Hepatocyte (in vitro differentiated cells): ENCODE results near the gene AKAP13. TPM values are rescaled to one million over a fixed set of nuclear protein-coding genes. Genes with fewer than 3 reads are reported as not detected.

Experiments used
- DNase-seq: peaks from one replicate; pipeline ENCODE4 v3.0.0-alpha.2; 2016; ENCODE audit warnings: low spot score
- H2AFZ ChIP-seq: fragments of 200-600 bp; sonication (generic); 2 replicates; pipeline ENCODE4 v1.6.0; 2016; ENCODE audit warnings: antibody characterized with exemption, mild to moderate bottlenecking
- H3K27ac ChIP-seq: fragments of 200-600 bp; sonication (generic); 2 replicates; pipeline ENCODE4 v1.5.1; 2016; ENCODE audit warnings: mild to moderate bottlenecking
- H3K27me3 ChIP-seq: fragments of 200-600 bp; sonication (generic); 2 replicates; pipeline ENCODE4 v1.6.1; 2016
- H3K36me3 ChIP-seq: fragments of 200-600 bp; sonication (generic); replicated peaks from 2 replicates; pipeline ENCODE4 v1.5.1; 2016; ENCODE audit warnings: low read depth; ENCODE audit not compliant: insufficient read depth
- H3K4me1 ChIP-seq: fragments of 200-600 bp; sonication (generic); 2 replicates; pipeline ENCODE4 v1.5.1; 2016; ENCODE audit warnings: mild to moderate bottlenecking, moderate library complexity; ENCODE audit not compliant: insufficient read depth
- H3K4me2 ChIP-seq: fragments of 200-600 bp; sonication (generic); 2 replicates; pipeline ENCODE4 v1.6.0; 2016
- H3K4me3 ChIP-seq: fragments of 200-600 bp; sonication (generic); 2 replicates; pipeline ENCODE4 v1.5.1; 2016; ENCODE audit warnings: mild to moderate bottlenecking
- H3K79me2 ChIP-seq: fragments of 200-600 bp; sonication (generic); 2 replicates; pipeline ENCODE4 v1.6.0; 2017; ENCODE audit warnings: mild to moderate bottlenecking
- H3K9me2 ChIP-seq: fragments of 200-600 bp; sonication (generic); replicated peaks from 2 replicates; pipeline ENCODE4 v1.6.0; 2017; ENCODE audit warnings: mild to moderate bottlenecking; ENCODE audit not compliant: insufficient read depth
- H3K9me3 ChIP-seq: fragments of 200-600 bp; sonication (generic); 2 replicates; pipeline ENCODE4 v1.5.1; 2016; ENCODE audit warnings: low read depth, mild to moderate bottlenecking
- H4K20me1 ChIP-seq: fragments of 200-600 bp; sonication (generic); 2 replicates; pipeline ENCODE4 v1.6.0; 2016; ENCODE audit warnings: mild to moderate bottlenecking; ENCODE audit not compliant: insufficient read depth, poor library complexity, severe bottlenecking
- EZH2 ChIP-seq: fragments of 200-600 bp; sonication (generic); IDR thresholded peaks from 2 replicates; pipeline ENCODE4 v1.6.1; 2016; ENCODE audit warnings: antibody characterized with exemption, mild to moderate bottlenecking, borderline replicate concordance
- EZH2phosphoT487 ChIP-seq: fragments of 200-600 bp; sonication (generic); IDR thresholded peaks from one replicate; pipeline ENCODE4 v1.6.1; 2018; ENCODE audit warnings: antibody characterized with exemption, mild to moderate bottlenecking, low read depth, moderate library complexity; ENCODE audit not compliant: unreplicated experiment, severe bottlenecking
- WGBS: methylation state at CpG from one replicate; pipeline ENCODE4 v1.1.6; 2016; ENCODE audit warnings: low lambda C conversion rate; ENCODE audit errors: missing lambda C conversion rate; 5-methylcytosine and 5-hydroxymethylcytosine counted together
- polyA plus RNA-seq: library from polyadenylated mRNA; unstranded; fragments of >200 nt; fragmentation: Nextera tagmentation; extraction: Ambion mirVana; gene quantifications from 2 replicates; pipeline ENCODE4 v1.2.1, GENCODE V29; 2016
- total RNA-seq: library from RNA; depleted of rRNA; stranded (reverse); fragments of >200 nt; gene quantifications from 2 replicates; pipeline ENCODE4 v1.2.3, GENCODE V29; 2014
- TF ChIP-seq, protein P1 (sequence below): fragments of 200-600 bp; sonication (generic); IDR thresholded peaks from 2 replicates; pipeline ENCODE4 v1.5.1; 2016; ENCODE audit warnings: antibody characterized with exemption, mild to moderate bottlenecking; ENCODE audit not compliant: poor library complexity

The AKAP13 gene
- total and polyA plus RNA-seq, 2 experiments from 2014 or later, result 55.6 to 80.9 TPM

DNA sequence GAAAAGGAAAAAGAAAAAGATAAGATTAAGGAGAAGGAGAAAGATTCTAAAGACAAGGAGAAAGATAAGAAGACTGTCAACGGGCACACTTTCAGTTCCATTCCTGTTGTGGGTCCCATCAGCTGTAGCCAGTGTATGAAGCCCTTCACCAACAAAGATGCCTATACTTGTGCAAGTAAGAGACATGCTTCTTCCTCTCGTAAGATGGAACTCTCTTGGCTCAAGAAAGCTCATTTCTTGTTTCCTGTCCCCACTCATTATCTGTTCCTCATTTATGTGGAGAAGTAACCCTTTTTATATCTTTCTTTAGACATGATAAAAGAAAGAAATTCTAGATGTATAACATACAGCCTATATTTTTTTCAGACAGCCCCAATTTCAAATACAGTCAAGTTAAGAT lies 312.9 kb downstream of the AKAP13 start:
- peaks cover 3% of the 10 kb centered on the region for H3K79me2 ChIP-seq
- no peak overlapping the region for H2AFZ ChIP-seq
- H4K20me1 ChIP-seq, result no peaks in the 10 kb centered on the region
- TF ChIP-seq EZH2, result no peak
- no peak for TF ChIP-seq EZH2phosphoT487
- TF ChIP-seq, protein P1, sequence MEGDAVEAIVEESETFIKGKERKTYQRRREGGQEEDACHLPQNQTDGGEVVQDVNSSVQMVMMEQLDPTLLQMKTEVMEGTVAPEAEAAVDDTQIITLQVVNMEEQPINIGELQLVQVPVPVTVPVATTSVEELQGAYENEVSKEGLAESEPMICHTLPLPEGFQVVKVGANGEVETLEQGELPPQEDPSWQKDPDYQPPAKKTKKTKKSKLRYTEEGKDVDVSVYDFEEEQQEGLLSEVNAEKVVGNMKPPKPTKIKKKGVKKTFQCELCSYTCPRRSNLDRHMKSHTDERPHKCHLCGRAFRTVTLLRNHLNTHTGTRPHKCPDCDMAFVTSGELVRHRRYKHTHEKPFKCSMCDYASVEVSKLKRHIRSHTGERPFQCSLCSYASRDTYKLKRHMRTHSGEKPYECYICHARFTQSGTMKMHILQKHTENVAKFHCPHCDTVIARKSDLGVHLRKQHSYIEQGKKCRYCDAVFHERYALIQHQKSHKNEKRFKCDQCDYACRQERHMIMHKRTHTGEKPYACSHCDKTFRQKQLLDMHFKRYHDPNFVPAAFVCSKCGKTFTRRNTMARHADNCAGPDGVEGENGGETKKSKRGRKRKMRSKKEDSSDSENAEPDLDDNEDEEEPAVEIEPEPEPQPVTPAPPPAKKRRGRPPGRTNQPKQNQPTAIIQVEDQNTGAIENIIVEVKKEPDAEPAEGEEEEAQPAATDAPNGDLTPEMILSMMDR, result no peak
- peaks cover 7% of the 10 kb centered on the region for H3K36me3 ChIP-seq
- H3K4me2 ChIP-seq, result no peak overlapping the region
- H3K4me3 ChIP-seq, result no peak overlapping the region
- H3K27ac ChIP-seq, result no peak overlapping the region
- no peaks in the 10 kb centered on the region for H3K9me2 ChIP-seq
- H3K4me1 ChIP-seq, result peaks cover 6% of the 10 kb centered on the region
- H3K9me3 ChIP-seq, result no peaks in the 10 kb centered on the region
- WGBS, result 74% methylated on average over 2 of the region's 2 CpGs
- DNase-seq, result no peak
- H3K27me3 ChIP-seq, result no peaks in the 10 kb centered on the region

DNA sequence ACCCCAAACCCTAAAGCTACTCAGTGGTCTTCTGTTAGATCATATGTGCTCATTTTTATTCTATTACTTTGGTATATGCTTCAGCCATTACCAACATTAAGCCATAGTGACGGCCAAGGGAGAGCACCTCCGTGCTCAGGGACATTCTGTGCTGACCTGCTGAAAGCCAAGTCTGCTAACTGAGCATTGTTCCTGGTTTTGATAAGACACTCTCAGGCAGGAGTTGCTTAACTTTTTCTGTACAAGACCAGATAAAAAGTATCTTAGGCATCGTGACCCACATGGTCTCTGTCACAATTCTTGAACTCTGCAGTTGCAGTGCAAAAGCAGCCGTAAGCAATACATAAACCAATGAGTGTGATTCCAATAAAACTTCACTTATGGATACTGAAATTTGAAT lies 313.7 kb downstream of the AKAP13 start:
- H3K36me3 ChIP-seq, result peaks cover 7% of the 10 kb centered on the region
- H3K27ac ChIP-seq, result no peak overlapping the region

DNA sequence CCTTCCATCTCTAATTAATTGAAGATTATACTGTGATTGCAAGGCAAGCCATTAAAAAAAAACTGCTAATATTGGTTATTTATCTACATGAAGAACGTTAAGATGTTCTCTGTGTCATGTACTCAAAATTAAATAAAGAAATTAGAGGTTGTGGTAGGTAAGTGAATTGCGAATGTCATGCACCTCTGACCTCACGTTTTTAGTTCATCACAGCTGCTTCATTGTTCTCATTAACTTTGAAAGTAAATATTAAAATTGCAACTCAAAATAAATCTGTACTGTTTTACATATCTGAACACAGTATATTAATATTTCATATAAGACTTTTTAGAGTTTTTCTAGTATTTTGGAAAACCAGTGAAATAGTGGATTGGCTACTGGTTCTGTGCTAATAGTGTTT lies 320.4 kb downstream of the AKAP13 start:
- Histone ChIP-seq H3K4me3 (no peak overlapping the region), H3K27me3 (no peaks in the 10 kb centered on the region), H3K9me3 (no peaks in the 10 kb centered on the region), H3K79me2 (peaks cover 5% of the 10 kb centered on the region), H3K36me3 (peaks cover 2% of the 10 kb centered on the region), H4K20me1 (no peaks in the 10 kb centered on the region), H3K4me2 (no peak overlapping the region), H2AFZ (no peak overlapping the region), H3K9me2 (no peaks in the 10 kb centered on the region), H3K27ac (no peak overlapping the region), H3K4me1 (peaks cover 28% of the 10 kb centered on the region)
- TF ChIP-seq, protein P1, result no peak
- TF ChIP-seq EZH2, result no peak
- no peak for TF ChIP-seq EZH2phosphoT487
- 88% methylated on average over 3 of the region's 3 CpGs for WGBS
- DNase-seq, result no peak

More for the DNA sequence above, 313.7 kb downstream of the AKAP13 start:
- TF ChIP-seq EZH2, result no peak
- TF ChIP-seq, protein P1, result no peak
- no peak for TF ChIP-seq EZH2phosphoT487
- H3K4me3 ChIP-seq, result no peak overlapping the region
- no peak overlapping the region for H3K4me2 ChIP-seq
- H4K20me1 ChIP-seq, result no peaks in the 10 kb centered on the region
- no peak for DNase-seq
- H3K9me2 ChIP-seq, result no peaks in the 10 kb centered on the region
- no peaks in the 10 kb centered on the region for H3K27me3 ChIP-seq
- 66% methylated on average over 4 of the region's 4 CpGs for WGBS
- peaks cover 3% of the 10 kb centered on the region for H3K79me2 ChIP-seq
- H3K4me1 ChIP-seq, result peaks cover 5% of the 10 kb centered on the region
- H2AFZ ChIP-seq, result no peak overlapping the region
- H3K9me3 ChIP-seq, result no peaks in the 10 kb centered on the region
